Measurements from ENCODE around the gene RLN3.

The RLN3 gene

DNA sequence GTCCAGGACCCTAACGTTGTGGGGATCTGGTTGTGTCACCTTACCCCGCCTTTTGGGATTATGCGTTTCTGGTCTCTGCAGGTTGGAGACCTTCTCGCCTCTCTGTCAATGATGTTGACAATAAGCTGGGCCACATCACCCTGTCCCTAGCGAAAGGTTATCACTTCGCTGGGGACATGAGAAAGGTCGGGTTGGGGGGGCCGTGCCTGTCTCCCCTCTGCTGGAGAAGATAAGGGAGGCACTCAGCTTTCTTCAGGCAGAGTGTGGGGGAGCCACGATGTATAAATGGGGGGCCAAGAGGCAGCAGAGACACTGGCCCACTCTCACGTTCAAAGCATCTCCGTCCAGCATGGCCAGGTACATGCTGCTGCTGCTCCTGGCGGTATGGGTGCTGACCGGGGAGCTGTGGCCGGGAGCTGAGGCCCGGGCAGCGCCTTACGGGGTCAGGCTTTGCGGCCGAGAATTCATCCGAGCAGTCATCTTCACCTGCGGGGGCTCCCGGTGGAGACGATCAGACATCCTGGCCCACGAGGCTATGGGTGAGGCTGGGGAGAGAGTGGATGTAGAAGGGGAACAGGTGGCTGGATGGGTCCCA is at the start of gene RLN3:
Gene RLN3, plus strand, starts transcription at position 293 of the 595 bp plus-strand sequence. Its CDS starts 57 bp downstream, at position 350.
- DNase-seq (ENCODE audit: low read depth) = no peak

DNA sequence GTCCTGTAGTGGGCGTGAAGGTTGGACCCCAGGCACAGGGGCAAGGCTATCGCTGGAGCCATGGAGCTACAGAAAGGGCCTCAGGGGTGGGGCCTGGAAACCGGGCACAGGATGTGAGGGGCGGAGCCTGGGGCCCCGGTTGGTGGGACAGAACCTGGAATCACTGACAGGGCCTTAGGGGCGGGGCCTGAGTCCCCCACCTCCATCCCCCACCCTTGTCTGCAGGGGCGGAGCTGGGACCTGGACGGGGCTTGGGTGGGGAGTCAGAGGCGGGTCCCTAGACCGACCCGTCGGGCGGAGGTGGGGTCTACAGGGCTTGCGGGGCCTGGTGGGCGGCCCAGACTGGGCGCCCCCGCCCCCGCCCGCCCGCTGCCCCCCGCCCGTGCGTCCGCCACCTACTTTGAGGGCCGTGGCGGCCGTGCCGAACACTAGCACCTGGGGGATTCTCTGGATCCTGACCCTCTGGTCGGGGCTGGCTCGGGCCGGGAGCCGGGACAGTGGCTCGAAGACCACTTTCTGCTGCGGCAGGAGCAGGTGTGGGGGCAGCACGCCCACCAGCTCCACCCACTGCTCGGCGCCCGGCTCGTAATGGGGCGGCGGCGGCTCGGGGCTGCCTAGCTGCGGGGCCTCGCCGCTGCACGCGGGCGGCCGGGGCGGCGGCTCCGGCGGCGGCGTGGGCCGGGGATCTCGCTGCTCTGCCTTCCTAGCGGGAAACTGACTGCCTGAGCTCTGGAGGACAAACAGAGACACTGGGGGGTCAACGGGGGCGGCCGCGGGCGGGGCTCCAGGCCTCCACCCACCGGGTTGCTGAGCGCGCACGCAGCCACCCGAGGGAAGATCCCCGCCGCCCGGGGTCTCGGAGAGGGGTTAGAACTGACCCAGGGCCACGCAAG is 49.4 kb upstream of the RLN3 start:
- DNase-seq (ENCODE audit: low read depth) = no peak

GRCh38 chr19:13979244-13979615 is 48.7 kb upstream of the RLN3 start:
- DNase-seq (ENCODE audit: low read depth) = no peak

- no peak for DNase-seq (ENCODE audit: low read depth)
Measured at GRCh38 chr19:13979686-13980085, 48.3 kb upstream of the RLN3 start.

DNA sequence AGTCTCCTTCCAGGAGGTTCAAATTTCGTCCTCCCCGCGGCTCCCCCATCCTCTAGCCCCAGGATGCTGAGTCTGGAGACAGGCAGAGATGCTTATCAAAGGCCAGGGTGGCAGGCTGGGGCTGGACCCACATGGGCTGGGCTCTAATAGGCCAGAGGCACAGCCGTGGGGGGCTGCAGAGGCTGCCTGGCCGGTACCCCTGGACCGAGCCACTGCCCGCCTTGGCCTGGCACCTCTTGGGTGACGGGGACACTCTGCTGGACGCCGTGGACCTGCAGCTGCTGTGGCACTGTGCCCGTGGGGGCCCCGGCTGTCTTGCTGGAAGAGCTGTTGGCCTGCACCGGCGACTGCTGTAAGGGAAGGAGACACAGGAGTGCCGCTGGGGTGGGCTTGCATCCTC is 47.6 kb upstream of the RLN3 start:
- no peak for DNase-seq (ENCODE audit: low read depth)

GRCh38 chr19:13981021-13981420 is 46.9 kb upstream of the RLN3 start:
- no peak for DNase-seq (ENCODE audit: low read depth)

DNA sequence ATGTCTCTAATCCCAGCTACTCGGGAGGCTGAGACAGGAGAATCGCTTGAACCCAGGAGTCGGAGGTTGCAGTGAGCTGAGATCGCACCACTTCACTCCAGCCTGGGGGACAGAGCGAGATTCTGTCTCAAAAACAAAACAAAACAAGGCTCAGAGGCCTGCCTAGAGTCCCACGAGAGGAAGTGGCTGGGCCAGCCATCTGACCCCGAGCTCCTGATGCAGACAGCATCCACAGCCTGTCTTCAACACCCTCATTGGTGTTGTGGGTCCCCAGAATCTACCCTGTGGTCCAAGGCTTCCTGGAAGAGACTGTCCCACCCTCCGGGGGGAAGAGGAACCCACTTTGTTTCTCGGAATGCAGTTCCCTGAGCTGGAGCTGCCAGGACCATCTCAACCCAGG is 46.5 kb upstream of the RLN3 start:
- DNase-seq (ENCODE audit: low read depth) = no peak

DNA sequence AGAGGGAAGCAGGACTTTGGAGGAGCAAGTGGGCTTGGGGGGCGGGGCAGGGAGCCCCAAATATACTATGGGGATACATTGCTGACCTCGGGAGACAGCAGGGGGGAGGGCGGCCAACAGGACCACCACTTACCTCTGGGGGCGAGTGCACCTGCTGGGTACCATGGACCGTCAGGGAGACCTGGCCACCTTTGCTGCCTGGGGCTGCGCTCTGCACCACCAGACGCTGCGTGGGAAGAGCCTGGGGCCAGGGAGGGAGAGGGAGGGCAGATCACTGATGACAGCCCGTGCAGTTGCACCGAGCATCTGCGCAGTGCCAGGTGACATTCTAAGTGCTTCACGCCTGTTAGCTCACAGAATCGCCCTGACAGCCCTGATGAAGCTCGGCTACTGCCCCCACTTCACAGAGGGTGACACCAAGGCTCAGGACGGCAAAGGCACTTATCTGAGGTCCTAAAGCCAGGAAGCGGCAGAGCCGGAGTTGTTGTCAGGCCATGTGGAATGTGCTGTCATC is 45.9 kb upstream of the RLN3 start:
- DNase-seq (ENCODE audit: low read depth) = no peak

- DNase-seq (ENCODE audit: low read depth) = no peak
Measured at GRCh38 chr19:13982773-13983172, 45.2 kb upstream of the RLN3 start.

DNA sequence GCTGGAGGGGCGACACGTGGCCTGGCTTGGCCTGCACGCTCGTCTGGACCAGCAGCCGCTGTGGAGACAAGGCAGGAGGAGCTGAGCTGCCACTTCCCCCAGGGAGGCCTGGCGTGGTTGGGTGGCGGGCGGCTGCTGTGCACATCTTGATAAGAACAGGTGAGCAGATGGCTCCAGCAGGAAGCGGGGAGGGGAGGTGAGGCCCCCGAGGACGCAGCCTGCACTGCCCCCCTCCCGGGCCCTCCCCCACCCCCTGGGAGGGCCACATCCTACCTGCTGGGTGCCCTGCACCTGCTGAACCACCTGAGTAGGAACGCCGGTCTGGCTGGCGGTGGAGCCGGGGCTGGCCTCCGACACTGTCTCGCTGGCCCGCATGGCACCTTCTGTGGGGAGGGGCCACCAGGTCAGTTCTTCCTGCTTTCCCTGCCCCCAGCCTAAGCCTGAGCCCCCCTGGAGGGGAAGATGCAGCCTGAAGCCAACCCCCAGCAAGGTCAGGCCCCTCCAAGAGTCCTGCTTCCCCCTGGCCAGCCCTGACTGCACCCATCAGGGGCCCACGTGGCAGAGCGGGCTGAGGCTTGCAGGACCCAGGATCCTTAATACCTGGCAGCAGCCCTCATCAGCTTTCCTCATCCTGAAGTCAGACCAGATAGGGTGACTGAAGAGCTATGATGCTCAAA is 44.6 kb upstream of the RLN3 start:
- no peak for DNase-seq (ENCODE audit: low read depth)

DNA sequence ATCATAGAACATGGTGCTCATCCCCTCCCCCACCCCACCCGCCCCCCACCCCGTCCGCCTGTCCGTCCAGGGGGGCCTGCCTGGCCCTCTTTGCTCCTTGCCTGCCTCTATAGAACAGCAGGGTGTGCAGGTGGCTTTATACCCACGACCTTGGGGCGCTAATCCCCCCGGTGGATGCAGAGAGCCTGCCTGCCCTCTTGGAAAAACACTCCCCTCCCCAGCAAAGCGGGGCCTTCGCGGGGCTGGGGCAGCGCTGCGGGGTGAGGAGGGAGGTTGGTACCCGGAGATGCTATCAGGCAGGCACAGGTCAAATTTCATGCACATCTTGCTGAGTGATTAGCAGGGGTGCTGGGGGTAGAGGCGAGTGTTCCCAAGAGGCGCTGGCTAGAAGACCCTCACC is 43.8 kb upstream of the RLN3 start:
- no peak for DNase-seq (ENCODE audit: low read depth)

DNA sequence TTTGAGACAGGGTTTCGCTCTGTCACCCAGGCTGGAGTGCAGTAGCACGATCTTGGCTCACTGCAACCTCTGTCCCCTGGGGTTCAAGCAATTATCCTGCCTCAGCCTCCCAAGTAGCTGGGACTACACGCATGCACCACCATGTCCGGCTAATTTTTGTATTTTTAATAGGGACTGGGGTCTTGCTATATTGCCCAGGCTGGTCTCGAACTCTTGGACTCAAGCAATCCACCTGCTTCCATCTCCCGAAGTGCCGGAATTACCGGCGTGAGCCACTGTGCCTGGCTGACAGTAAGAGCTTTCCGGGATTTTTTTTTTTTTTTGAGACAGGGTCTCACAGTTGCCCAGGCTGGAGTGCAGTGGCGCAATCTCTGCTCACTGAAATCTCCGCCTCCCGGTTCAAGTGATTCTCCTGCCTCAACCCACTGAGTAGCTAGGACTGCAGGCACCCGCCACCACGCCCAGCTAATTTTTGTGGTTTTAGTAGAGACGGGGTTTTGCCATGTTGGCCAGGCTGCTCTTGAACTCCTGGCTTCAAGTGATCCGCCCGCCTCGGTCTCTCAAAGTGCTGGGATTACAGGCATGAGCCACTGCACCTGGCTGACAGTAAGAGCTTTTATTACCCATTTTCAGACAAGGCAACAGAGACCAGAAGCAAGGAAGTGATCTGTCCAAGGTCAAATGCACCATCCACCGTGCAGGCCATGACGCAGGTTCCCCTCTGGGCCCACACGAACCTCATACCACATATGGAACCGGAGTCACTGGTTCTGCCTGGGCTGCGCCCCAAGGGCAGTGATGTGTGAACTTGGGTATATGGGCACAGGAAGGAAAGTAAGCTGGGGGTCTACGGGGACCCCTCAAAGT is 42.8 kb upstream of the RLN3 start:
- no peak for DNase-seq (ENCODE audit: low read depth)

DNA sequence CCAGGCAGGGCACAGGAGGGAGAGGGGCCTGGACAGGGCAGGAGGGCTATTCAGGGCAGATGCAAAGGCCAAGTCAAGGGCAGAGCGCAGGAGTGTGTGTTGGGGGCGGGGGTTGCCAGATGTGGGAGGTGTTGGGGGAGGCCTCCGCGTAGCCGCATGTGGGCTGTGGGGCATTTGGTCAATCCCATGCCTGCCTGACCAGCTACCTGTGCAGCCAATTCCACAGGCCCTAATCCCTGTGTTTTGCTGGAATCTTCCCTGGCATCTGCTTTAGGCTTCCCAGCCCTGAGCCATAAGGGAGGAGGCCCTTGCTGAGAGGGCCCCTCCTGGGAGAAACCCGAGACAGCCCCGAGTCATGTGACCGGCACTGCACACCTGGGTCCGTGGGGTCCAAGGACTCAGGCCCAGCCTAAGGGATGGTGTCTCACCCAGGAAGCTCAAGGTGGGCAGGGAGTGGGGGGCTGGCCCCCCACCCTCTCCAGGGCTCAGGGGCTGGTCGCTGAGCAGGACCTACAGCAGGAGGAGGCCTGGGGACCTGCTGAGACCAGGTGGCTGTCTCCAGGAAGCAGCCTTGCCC is 42.1 kb upstream of the RLN3 start:
- no peak for DNase-seq (ENCODE audit: low read depth)

DNA sequence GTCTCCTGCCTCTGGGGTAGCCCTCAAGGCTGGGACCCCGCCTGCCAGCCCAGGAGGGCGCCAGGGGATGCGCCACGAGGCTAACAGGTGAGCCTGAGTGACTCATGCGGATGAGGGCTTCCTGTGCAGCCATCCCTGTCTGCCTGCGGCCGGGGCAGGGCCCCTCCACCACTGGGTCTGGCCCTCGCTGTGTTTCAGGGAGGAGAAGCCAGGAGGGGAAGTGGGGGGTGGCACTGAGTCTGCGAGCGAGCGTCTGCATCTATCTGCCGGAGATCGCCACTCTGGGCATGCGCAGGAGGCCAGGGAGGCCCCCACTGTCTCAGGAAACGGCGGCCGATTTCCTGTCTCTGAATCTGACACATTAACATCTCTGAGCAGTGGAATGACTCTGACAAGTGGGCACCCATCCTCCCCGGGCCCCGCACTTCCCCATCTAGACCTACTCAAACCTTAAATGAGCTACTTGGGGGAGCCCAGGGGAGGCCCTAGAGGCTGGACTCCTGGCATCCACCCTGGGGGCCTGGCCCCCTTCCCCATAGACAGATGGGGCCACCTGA is 41.5 kb upstream of the RLN3 start:
- peak; percentile 99 for DNase-seq (ENCODE audit: low read depth)

- DNase-seq (ENCODE audit: low read depth) = no peak
Measured at GRCh38 chr19:13987101-13987890, 40.7 kb upstream of the RLN3 start.

GRCh38 chr19:13989487-13989886 is 38.5 kb upstream of the RLN3 start:
- DNase-seq (ENCODE audit: low read depth) = no peak

DNA sequence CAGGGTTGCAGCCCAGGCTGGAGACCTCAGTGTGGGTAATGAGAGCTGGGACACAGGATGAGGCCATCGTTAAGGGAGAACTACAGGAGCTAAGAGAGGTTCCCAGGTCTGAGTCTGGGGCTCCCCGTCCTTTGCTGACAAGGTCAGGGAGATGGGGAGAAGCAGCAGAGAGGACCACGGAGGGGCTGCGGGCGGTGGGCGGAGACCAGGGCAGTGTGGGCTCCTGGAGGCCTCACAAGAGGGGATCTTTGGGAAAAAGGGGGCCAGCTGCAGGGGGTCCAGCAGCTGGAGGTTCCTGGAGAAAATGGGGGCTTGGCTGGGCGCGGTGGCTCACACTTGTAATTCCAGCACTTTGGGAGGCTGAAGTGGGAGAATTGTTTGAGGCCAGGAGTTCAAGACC is 37.9 kb upstream of the RLN3 start:
- no peak for DNase-seq (ENCODE audit: low read depth)

DNA sequence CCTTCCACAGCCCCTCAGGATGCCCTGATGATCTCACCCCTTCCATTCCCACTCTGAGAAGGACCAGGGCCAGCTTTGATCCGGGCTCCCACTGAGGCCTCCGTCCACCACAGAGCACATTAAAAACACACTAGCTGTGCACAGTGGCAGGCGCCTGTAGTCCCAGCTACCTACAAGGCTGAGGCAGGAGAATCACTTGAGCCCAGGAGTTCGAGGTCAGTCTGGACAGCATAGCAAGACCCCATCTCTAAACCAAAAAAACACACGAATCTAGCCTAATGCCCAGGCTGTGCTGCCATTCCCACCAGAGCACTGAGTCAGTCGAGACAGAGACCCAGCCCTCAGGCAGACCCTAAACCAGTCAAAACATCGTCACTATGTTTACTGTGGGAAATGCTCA is 35.9 kb upstream of the RLN3 start:
- no peak for DNase-seq (ENCODE audit: low read depth)

GRCh38 chr19:13993590-13994300 is 34.2 kb upstream of the RLN3 start:
- no peak for DNase-seq (ENCODE audit: low read depth)
